Stimulated activated CD8-positive, alpha-beta memory T cell treated with anti-CD3 and anti-CD28 coated beads, Interleukin-15, amount 100 ng/mL, for 48 hours (primary cell): ENCODE data around the gene HGF.

ENCODE experiments used
- DNase-seq, 2 donors: peaks; one replicate each; pipeline ENCODE4 v3.0.0-alpha.2; 2020; ENCODE audit warnings: low read depth in 2 of 2

HGF gene

DNA sequence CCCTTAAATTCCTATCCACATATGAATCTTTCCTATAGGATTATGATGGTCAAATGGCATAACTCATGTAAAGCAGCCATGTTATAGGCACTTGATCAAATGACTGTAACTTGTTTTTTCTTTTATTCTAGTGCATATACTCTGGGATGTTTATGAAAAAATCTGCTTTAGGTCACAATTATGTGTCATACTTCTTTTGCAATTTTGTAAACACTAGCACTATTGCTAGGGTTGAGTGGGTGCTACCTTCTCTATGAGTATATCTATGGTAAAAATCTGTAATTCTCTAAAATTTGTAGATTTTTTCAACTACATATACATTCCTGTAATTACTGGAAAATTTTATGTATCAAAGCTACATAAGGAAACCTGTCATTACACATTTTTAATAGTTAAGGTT, 50.0 kb downstream of the HGF start:
- DNase-seq = no peak

DNA sequence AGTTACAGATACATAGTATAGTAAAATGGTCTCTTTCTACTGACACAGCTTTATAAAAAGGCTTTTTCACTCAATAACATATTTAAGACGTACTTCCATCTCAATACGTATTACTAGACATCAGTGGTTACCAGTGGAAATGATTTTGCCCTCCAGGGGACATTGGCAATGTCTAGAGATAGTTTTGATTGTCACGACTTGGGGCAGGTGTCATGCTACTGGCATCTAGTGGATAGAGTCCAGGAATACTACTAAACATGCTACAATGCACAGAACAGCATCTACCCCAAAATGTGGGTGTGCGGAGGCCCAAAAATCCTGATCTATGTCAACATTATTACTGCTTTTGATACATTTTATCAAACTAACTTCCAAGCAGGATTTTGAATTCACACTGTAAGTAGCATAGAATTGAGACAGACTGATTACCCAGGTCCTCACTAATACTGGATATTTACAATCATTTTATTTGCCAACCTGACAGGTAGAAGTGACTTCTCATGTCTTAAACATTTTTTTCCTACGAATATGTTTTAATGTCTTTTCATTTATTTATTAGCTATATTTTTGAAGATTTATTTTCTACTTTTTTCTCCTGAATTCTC, 53.8 kb downstream of the HGF start:
- DNase-seq = no peak

DNA sequence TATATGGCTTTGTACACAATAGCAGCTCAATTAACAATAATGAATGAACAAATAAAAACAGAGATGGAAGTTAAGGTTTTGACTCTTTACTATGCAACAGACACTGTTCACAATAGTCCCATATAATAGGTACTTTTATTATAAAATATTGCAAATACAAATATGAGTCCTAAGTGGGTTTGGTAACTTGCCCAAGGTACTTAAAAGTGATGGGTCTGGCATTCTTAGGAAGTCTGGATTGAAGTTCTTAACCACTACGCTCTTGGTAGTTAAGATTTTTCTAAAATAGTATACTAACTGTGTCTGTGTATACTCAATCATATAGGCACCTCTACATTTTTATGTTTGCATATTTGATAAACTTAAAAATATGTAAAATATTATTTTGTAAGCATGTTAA, 55.5 kb downstream of the HGF start:
- DNase-seq = no peak

DNA sequence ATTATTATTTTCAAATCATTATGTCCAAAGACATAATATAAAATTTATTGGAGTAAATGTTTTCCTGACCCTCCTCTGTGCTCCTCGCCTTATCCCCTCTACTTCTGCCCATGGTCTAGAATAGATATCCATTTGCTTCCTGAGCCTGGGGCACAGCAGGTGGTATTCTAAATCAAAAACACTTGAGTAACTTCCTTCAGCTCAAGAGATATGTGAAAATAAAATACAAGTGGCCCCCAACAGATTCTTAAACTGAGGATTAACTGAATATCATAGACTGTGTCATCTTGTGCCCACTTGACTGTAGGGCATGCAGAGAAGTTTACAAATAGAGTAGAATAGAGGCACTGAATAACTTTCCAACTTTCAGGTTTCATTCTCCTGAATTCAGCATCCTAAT, 59.1 kb downstream of the HGF start:
- DNase-seq = no peak

DNA sequence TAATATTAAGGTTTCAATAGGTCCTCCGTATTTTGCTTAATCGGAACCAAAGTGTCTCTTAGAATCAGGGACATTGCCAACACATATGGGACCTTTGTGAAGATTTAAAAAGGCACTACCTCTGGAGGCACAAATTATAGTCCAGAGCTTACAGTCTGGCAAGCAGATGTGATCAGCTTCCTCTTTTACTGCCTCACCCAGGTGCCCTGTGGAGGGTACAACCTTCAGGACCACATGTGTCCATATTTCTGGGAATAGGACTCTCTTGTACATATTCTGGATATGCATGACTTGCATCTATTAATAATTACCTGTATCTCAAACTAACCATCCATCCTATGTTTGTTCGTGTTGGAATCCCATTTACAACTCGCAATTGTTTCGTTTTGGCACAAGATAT, 60.0 kb downstream of the HGF start:
- no peak for DNase-seq

DNA sequence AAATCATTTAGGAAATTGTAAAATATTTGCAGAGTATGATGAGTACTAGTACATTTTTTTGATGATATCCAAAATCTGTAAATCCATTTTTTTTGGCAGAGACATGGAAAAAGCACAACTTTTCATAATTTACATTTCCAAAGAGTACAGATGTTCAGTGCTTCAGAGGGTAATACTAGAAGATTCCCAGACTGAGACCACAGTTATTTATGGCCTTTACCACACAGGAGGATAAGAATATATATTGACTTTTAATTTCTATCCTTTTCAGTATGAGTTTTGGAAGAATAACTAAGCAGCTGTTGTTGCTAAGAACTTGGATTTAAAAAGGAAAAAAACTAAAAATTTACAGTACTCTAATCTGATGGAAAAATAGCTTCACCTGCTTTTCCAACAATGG, 61.9 kb downstream of the HGF start:
- DNase-seq = no peak

DNA sequence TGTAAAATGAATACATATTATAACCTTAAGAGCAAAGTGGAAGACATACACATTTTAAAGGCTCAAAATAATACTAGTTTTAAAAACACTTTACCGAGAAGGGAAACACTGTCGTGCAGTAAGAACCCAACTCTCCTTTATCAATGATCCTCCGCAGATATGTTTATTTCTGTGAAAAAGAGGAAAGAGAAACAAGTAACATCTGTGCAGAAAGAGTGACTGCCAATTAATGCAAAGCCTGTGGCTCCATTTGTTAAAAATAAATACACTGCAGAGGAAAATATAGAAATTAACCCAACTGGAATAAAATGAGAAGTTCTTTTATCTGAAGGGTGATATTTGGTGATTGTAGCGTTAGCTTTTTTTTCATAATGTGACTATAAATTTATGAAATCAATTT, 62.7 kb downstream of the HGF start:
- DNase-seq = no peak

DNA sequence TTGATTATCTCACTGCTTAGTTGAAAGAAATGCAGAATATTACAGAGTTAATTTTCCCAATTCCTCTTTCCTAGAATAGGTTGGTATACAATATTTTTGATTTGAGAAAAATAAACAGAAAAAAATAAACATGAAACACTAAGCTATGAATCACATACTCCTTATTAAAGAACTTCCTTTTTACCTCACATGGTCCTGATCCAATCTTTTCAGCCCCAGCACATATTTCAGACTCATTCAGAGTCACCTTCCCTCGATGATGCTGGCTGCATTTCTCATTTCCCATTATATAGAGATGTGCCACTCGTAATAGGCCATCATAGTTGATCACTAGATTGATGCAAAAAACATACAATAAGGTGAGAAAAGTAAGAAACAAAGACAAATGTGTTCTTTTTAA, 64.6 kb downstream of the HGF start:
- no peak for DNase-seq

DNA sequence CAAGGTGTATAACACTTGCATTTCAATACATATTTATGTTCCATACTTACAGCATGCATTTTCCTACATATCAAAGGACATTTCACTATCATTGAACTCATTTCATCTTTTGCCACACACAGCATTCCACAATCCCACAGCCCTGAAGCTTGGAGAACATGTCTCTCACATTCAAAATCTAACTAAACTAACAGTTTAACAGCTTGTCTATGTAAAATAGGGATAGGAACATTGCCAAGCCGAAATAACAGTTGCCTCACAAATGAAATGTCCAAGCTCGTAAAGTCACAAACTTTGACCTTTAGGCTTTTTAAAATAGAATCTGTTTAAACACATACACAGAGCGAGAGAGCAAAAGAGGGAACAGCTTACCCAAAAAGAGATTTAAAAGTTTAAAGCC, 65.3 kb downstream of the HGF start:
- no peak for DNase-seq

DNA sequence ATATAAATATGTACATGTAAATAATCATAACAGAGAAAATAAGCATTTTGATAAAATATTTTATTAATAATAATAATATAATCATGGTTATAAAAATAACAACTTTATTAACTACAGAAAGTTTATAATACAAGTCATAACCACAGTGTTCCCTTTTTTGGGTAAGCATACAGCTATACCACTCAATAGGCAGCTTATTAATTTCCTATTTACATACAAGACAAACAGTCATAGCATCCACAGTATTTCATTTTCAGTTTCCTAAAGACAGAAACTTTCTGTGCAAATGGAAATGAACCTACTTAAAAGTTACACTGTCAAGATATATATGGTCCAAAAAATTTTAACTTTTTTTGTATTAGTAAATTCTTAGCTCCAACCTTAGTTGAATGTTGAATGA, 70.9 kb downstream of the HGF start:
- DNase-seq = no peak

DNA sequence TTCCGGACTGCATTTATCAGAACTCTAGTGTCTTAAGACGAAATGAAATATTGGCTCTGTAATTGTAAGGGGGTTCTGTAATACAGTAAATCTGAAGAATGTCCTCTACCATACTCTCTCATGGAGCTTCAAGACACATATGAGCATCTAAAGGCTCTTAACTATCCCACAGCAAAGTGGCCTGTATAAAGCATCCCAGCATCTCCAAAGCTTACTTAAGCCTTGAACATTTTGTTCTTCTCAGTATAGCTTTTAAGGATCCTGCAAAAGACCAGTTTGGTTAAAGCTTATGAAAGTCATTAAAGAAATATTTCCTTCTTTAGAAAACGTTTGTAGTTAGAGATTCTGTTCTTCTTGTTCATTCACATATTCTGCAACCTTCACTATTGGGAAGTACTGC, 75.1 kb downstream of the HGF start:
- no peak for DNase-seq

DNA sequence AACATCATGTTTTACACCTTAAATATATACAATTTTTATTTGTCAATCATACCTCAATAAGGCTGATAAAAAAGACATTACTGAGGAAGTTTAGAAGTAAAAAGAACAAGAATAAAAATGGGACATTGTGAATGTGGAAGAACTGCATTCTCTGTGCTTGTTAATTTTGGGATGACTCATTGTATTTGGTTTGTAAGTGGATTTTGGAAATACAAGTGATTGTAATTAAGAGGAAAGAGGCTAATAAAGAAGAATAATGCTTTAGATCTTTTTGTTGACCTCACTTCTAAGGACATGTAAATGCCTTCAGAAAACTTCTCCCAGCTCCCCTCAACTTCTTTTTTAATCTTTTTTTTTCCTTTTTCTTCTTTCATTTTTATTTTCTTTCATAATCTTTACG, 76.0 kb downstream of the HGF start:
- no peak for DNase-seq

DNA sequence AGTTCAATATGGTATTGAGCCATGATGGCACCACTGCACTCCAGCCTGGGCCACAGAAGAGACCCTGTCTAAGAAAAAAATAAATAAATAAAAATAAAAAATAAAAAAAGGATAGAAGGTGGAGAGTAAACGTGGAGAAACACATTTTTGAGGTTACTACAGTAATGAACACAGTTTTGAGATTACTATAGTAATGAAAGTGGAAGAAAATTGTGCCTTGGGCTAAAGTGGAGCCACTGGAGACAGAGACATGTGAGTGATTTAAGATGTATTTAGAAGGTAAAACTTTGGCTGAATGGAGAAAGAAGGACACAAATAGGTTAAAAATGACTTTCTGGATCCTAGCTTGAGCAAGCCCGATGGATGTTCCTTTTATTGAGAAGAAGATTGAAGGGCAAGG, 76.8 kb downstream of the HGF start:
- no peak for DNase-seq

DNA sequence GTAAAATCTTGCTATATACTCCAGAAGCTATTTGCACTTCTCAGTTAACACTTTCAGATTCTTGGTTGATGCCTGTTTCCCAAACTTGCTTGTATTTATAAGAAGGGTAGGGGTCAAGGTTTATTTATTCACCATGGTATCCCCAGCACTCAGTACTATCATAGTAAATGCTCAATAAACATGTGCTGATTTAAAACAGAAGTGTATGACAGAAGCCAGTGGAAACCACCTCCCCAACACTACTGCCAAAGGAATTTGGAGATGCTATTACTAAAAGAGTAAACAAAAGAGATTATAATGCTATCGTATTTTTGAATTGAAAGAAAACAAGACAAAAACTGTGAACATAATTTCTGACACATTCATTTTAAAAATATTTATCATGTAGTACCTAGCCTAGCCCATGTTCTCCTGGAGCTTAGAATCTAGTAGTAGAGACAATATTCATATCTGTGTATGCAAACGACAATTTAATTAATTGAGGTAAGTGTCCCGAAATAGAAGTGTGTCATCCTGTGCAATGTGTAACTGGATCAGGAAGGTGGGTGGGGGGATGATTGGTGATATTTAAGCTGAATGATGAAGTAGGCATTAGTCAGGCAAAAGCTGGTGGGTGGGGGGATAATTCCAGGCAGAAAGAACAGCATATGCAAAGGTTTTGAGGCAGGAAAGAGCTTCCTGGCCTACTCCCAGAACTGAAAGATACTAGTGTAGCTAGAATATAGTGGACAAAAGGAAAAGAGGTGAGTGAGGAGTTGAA, 77.5 kb downstream of the HGF start:
- DNase-seq = no peak

DNA sequence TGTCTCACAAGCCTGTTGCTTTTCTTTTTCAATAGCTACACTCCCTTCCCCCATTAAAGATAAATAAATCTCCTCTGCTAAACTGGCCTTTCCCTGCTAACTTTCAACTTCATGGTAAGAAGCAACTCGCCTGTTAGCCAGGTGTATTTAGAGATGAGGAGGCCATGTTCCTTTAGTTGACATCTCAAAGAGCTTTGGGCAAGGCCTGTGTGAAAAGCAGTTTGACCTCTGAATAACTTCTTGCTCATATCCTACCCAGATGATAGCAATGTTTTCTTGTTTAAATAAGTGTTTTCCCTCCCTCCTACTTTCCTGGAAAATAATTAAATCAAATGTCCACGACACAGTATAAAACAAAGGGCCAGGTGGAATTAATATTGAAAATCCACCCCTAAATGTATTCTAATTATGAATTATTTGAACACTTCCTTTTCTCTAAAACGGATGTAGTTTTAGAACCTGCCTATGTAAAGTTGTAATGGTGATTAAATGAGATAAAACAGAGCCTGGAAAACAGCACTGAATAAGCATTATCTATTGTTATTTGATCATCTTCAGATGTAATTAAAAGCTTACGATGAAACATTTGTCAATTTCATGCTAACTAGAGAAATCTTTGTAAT, 78.5 kb downstream of the HGF start:
- DNase-seq = no peak

DNA sequence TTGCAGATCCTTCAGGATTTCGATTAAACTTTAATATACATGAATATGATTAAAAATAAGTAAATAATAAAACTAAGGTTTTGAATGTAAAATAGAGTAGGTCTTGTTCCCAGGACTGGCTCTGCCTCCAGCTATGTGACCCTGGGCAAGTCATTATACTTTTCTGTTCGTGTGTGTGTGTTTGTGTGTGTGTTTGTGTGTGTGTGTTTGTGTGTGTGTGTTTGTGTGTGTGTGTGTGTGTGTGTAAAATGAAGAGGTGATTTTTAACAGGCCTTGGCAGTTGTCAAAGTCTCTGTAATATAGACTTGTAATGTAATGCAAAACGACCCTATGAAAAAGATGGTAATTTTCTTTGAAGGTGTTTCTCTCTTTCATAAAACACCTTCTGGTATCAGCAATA, 79.2 kb downstream of the HGF start:
- no peak for DNase-seq

DNA sequence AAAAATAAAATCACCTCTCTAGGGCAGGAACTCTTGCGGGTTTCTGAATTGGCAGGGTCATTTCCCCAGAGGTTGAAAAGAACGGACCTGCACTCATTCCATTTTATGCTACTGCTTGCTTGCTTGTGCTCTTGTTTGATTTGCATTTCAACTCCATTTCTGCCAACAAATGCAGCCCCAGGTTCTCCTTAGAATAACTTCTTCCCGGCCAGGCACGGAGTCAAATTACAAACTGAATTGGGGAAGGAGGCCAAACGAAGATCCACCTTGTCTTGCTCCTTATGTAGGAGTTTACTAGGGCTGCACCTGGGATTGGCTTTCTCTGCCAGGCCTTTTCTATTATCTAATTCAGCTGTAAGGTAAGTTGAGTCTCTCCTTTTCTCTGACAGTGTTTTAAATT, 79.6 kb downstream of the HGF start:
- no peak for DNase-seq

DNA sequence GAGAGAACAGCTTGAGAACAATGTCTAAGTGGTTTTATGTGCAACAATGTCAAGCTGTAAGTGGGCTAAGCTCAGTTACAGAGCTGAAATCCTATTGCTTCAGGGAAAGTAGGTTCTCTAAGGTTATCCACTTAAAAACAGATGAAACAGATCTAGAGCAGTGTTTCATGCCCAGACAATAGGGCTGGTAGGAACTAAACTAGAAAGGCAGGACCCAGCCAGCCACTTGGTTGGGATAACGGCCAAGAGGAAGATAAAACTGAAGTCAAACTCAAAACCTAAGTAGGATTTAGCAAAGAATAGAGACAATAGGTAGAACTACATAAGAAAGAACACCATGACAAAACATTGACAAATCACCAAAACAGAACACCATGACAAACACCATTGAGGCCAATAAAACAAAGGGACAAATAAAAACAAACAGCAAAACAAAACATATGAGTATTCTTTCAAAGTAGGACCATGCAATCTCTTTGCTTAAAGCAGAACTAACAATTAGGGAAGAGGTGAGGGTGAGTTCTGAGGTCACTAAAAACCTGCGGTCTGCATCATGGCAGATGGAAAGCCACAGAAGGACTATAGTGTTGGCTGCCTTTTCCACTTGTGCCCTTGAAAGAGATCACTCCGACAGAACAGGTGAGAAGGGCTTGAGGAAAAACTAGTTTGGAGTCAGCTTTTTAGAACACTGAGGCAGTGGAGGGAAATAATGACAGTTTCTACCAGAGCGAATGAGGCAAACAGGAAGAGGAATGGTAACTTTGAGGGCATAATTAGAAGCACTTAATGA, 81.0 kb downstream of the HGF start:
- no peak for DNase-seq

DNA sequence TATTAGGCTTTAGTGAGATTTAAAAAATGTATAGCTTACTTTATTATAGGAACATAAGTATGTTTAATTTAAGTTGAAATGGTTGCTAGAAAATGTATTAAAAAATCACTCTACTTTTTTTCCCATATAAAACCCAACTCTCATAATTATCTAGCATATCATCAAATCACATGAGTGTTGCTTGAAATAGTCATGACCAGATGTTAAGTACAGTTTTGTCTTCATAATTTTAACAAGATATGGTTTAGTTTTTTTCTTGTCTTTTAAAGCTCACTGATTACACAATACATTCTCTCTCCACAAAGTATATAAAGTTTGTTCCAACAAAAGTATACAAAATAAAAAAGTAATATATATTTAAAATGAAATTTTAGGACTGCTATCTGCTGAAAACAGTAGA, 82.8 kb downstream of the HGF start:
- DNase-seq = no peak

DNA sequence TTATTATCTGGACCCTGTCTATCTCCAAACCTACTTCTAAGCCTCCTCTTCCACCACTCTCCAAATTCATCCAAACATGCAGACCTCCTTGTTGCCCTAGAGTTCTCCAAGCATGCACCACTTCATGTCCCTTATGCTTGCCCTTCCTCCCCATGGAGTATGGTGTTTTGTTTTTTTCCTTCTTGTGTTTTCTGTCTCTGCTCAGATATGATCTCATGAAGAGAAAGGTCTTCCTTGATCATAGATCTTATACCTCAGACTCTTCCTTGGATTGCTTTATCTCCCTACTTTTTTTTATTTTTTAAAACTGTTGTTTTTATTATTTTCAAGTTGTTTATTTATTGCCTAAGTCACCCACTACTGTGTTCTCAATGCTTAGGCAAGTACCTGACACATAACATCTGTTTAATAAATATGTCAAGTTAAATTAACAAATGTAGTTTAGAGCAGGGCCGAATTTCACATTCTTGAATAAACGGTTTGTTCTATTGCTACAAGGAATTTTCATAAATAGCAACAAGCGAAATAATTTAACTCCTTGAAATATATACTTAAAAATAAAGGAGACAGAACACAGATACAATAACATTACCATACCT, 84.5 kb downstream of the HGF start:
- DNase-seq = no peak

DNA sequence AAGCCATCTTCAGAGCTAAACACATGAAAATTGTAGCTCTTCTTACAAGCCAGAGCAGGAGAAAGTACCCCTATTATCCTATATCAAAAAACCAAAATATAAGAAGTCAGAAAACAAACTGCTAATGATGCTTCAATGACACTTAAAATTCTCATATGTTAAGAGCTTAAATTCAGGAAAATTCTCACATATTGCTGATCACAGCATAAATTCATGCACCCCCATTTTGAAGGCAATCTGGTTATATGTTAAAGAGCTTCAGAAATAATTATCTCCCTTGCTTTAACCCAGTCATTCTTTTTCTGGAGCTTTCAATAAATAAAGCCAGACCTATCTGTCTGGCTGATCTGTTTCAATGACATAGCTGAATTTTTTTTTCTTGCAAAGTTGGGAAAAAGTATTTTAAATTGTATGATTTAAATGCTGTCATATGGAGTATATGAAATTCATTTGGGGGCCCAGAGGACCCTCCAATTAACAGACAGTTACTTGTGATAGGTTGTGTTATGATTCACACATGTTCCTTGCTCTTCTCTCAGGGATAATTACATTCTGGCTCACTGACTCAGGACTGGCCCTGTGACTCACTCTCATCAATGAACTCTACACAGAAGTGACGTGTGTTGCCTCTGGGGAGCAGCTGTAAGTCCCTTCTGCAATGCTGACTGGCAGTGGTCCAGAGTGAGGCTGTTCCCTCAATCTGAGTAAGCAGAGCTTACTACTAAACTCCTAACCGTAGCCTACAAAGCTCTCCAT, 85.2 kb downstream of the HGF start:
- DNase-seq = no peak

DNA sequence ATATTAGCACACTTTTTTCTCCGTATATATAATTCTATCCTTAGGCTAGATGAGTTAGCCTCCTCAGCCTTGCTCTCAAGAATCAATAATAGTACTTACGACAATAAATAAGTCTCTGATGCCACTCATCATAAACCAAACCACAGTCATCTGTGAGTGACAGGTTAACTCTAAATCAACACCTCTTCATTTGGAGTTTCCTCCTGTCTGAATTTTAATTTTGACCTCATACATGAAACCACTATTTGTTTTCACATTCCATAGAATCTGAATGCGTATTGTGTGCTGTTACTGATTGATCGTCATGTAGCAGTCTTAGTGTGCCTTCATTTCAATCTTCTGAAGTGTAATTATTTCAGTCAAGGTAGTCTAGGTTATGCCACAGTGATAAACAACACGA, 85.8 kb downstream of the HGF start:
- no peak for DNase-seq
